ENCODE data around the gene NPAS1.

- TF ChIP-seq CTCF (IDR thresholded peaks at IDR 0.05; ENCODE audit: insufficient read depth, low read depth, low read length) (no peak), EZH2 (IDR thresholded peaks at IDR 0.05; ENCODE audit: insufficient read depth, low read length) (no peak)
Observed at GRCh38 chr19:47000373-47000772, 19.3 kb upstream of the NPAS1 start.

All from astrocyte (in vitro differentiated cells and primary cell).